GM19467 (cell line): ENCODE results near the gene HDAC3.

Experiments
- ATAC-seq: cut with Tn5 transposase; IDR thresholded peaks from one replicate; pipeline ENCODE4 v1.9.1; 2021; ENCODE audit warnings: mild to moderate bottlenecking, moderate library complexity; ENCODE audit not compliant: unreplicated experiment

HDAC3 gene

DNA sequence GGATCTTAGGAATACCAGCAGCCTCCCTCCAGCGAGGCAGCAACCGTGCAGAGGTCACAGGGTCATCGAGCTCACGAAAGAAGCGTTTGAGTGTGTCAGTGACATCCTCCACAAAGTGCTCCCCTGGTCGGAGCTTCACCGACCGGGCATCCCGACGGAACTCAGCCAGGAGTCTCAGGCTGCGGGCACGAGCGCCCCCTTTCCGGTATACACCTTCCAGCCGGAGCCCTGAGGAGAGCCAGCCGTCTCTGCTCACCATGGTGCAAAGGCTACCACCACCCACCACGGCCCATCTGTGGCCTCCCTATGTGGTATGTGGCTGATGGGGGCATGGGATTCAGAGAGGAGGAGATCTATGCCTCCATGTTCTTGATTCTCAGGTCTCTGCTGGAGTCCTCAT lies 25.4 kb upstream of the HDAC3 start:
- no peak for ATAC-seq

DNA sequence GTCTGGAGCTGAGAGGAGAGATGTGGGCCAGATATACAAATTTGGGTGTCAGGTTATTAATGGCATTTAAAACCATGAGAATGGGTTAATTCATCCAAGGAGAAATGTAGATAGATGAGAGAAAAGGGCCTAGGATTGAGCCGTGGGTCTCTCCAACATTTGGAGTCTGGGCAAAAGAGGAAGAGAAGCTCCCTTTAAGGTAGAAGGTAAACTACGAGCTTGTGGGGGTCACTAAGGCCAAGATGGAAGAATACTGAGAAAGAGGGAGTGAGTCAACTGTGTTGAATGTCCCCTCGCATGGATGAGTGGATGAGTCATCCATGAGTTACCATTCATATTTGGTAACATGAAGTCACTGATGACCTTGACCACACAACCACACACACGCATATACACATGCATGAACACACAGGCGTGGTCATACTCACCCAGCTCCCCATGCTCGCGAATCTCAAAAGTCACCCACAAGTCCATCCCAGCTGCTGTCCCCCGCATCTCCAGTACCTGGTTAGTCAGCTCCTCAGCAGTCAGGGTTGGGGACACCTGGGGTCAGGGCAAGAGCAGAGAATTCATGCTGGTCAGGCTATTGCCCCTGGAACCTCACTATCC lies 21.4 kb upstream of the HDAC3 start:
- no peak for ATAC-seq

DNA sequence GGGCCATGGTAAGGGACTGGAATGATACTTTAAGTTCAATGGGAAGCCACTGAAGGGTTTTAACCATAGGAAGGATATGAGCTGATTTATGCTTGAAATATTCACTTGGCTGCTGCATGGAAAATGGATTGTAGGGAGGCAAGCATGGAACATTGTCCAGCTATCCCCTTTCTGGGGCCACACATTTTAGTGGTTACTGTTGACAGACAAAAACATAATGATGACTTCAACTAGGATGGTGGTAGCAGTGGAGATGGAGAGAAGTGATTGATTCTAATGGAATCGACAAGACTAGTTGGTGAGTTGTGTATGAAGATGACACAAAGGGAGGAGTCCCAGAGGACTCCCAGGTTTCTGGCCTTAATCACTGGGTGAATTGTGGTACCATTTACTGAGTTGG lies 20.8 kb upstream of the HDAC3 start:
- no peak for ATAC-seq

- no peak for ATAC-seq
These were observed 19.7 kb upstream of the HDAC3 start for GRCh38 chr5:141656396-141656795.

- ATAC-seq = no peak
These were observed 18.4 kb upstream of the HDAC3 start for GRCh38 chr5:141655020-141655419.

DNA sequence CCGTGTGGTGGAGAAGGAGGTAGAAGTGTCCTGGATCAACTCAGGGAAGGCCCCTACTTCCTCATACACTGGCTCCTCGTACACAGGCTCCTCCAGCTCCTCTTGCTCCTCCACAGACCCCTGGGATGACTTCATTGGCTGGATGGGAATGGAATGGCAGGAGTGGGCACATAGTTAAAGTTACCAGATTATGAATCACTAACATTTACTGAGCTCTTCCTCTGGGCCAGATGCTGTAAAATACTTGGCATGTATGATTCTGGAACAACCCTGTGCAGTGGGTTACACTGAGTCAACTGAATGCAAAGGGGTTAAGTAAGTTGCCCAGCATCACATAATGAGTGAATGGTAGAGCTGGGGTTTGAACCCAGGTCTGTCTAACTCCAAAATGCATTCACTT lies 17.6 kb upstream of the HDAC3 start:
- no peak for ATAC-seq

GRCh38 chr5:141651728-141652105 lies 15.1 kb upstream of the HDAC3 start:
- no peak for ATAC-seq

- ATAC-seq = peak; percentile 91
These were observed 14.4 kb upstream of the HDAC3 start, which contains the start of gene FCHSD1 for GRCh38 chr5:141650851-141651727. TSS of gene FCHSD1 (minus strand) at chr5:141651418. CDS start at chr5:141651368, 50 bp downstream.

- no peak for ATAC-seq
These were observed 13.3 kb upstream of the HDAC3 start for GRCh38 chr5:141649972-141650371.

GRCh38 chr5:141649056-141649688 lies 12.5 kb upstream of the HDAC3 start:
- no peak for ATAC-seq

GRCh38 chr5:141647851-141648250 lies 11.2 kb upstream of the HDAC3 start:
- no peak for ATAC-seq

GRCh38 chr5:141647242-141647641 lies 10.6 kb upstream of the HDAC3 start:
- ATAC-seq = no peak

- ATAC-seq = no peak
These were observed 9.4 kb upstream of the HDAC3 start for GRCh38 chr5:141646026-141646425.

DNA sequence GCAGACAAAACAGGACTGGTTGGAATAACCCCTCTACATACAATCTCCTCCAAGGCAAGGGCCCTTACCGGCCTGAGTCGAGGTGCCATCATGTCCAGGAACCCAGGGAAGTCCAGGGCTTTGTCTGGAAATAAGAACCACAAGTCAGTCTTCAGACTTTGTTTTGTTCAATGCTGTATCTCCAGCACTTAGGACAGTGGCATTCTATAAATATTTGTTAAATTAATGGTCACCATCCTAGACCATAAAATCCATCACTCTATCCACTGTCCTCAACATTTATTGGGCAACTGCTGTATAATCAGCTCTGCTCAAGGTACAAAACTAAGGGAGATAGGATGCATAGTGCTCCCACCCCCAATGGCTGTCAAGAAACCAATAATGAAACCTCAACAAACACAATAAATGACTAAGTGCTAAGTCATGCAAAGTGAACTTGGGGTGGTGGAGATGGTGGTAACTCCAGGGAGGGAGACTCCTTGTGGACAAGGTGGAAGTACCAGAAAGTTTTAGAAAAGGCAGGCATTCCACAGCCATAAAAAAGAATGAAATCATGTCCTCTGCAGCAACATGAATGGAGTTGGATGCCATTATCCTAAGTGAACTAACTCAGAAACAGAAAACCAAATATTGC lies 5.1 kb upstream of the HDAC3 start:
- peak; percentile 46 for ATAC-seq

GRCh38 chr5:141640698-141641097 lies 4.0 kb upstream of the HDAC3 start:
- ATAC-seq = no peak

GRCh38 chr5:141640051-141640415 lies 3.4 kb upstream of the HDAC3 start:
- no peak for ATAC-seq

GRCh38 chr5:141639357-141640050 lies 2.9 kb upstream of the HDAC3 start:
- ATAC-seq = no peak

DNA sequence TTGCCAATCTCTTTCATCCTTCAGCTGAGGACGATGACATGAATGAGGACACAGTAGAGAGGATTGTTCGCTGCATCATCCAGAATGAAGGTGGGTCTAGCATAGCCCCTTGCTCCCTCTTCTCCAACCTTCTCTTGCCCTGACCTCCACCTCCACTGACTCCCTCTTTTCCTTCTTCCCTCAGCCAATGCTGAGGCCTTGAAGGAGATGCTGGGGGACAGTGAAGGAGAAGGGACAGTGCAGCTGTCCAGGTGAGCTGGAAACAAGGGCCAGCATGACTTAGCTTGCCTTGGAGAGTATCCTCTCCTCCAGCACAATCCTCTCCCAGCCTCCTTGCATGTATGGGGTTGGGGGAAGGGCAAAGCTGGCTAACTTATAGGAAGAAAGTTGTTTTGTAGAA lies 2.1 kb upstream of the HDAC3 start:
- ATAC-seq = no peak

GRCh38 chr5:141637767-141638419 lies 1.2 kb upstream of the HDAC3 start:
- ATAC-seq = no peak

- peak; percentile 20 for ATAC-seq
These were observed 596 bp upstream of the HDAC3 start for GRCh38 chr5:141637123-141637766.
